Ishikawa (cell line): ENCODE data around the gene R3HDM2.

Experiments
- CEBPB ChIP-seq: IDR thresholded peaks from 2 replicates; pipeline ENCODE4 v1.6.1; 2012
- EGR1 ChIP-seq: IDR thresholded peaks from 2 replicates; pipeline ENCODE4 v1.6.1; 2012
- EP300 ChIP-seq: IDR thresholded peaks from 2 replicates; pipeline ENCODE4 v1.6.1; 2012; ENCODE audit warnings: borderline replicate concordance
- FOXM1 ChIP-seq: IDR thresholded peaks from 2 replicates; pipeline ENCODE4 v1.6.1; 2012; ENCODE audit warnings: low read depth, borderline replicate concordance
- NFIC ChIP-seq: IDR thresholded peaks from 2 replicates; pipeline ENCODE4 v1.6.1; 2012
- RAD21 ChIP-seq: IDR thresholded peaks from 2 replicates; pipeline ENCODE4 v1.6.1; 2012; ENCODE audit warnings: low read depth
- TAF1 ChIP-seq: IDR thresholded peaks from 2 replicates; pipeline ENCODE4 v1.6.1; 2012; ENCODE audit warnings: low read depth, mild to moderate bottlenecking
- TEAD4 ChIP-seq: IDR thresholded peaks from 2 replicates; pipeline ENCODE4 v1.6.1; 2012
- YY1 ChIP-seq: IDR thresholded peaks from 2 replicates; pipeline ENCODE4 v1.6.1; 2012; ENCODE audit warnings: low read depth
- TF ChIP-seq, protein P1 (sequence below): IDR thresholded peaks from 2 replicates; pipeline ENCODE4 v1.6.1; 2012
- TF ChIP-seq, protein P2 (sequence below): IDR thresholded peaks from 2 replicates; pipeline ENCODE4 v1.6.1; 2012; ENCODE audit warnings: low read depth, mild to moderate bottlenecking

DNA sequence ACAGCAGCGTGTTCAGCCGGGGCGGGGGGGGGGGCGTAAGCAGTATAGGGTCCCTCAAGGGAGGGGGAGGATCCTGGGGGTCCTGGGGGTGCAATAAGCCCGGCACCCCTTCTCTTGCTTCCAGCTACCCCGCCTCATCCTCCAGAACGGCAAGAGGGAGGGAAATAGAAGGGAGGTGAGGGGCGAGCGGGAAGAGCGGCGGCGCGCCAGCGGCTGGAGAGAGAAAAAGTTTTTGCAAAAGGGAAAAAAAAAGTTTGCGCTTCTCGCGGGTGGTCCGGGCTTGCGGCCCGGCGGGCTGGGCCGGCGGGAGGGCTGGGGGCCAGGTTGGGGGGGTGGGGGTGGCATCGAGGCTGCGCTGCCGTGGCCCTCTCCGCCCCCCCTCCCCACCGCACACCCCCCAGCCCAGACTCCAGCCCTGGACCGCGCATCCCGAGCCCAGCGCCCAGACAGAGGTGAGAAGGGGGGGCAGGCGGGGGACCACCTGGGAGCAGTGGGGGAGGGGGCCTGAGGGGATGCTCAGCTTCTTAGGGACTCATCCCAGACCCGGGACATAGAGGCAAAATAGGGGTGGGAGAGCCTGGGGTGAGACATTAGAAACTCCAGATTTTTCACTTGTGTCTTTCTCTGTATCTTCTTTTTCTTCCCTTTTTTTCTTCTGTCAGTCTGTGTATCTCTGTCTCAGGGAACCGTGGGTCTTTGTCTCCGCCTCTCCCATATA lies 29.1 kb upstream of the R3HDM2 start, which contains the start of gene GLI1:
- TF ChIP-seq YY1: no peak
- no peak for TF ChIP-seq RAD21
- TF ChIP-seq EGR1: 0 out of 2 replicates have a peak, but pooled peaks have one; percentile 16
- TF ChIP-seq, protein P1, sequence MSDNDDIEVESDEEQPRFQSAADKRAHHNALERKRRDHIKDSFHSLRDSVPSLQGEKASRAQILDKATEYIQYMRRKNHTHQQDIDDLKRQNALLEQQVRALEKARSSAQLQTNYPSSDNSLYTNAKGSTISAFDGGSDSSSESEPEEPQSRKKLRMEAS: no peak
- TF ChIP-seq TEAD4: no peak
- TF ChIP-seq FOXM1: no peak
- no peak for TF ChIP-seq EP300
- no peak for TF ChIP-seq NFIC
- TF ChIP-seq, protein P2, sequence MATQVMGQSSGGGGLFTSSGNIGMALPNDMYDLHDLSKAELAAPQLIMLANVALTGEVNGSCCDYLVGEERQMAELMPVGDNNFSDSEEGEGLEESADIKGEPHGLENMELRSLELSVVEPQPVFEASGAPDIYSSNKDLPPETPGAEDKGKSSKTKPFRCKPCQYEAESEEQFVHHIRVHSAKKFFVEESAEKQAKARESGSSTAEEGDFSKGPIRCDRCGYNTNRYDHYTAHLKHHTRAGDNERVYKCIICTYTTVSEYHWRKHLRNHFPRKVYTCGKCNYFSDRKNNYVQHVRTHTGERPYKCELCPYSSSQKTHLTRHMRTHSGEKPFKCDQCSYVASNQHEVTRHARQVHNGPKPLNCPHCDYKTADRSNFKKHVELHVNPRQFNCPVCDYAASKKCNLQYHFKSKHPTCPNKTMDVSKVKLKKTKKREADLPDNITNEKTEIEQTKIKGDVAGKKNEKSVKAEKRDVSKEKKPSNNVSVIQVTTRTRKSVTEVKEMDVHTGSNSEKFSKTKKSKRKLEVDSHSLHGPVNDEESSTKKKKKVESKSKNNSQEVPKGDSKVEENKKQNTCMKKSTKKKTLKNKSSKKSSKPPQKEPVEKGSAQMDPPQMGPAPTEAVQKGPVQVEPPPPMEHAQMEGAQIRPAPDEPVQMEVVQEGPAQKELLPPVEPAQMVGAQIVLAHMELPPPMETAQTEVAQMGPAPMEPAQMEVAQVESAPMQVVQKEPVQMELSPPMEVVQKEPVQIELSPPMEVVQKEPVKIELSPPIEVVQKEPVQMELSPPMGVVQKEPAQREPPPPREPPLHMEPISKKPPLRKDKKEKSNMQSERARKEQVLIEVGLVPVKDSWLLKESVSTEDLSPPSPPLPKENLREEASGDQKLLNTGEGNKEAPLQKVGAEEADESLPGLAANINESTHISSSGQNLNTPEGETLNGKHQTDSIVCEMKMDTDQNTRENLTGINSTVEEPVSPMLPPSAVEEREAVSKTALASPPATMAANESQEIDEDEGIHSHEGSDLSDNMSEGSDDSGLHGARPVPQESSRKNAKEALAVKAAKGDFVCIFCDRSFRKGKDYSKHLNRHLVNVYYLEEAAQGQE: no peak
- no peak for TF ChIP-seq TAF1
- no peak for TF ChIP-seq CEBPB
